T-helper 2 cell treated with Interferon-gamma antibody and Interleukin-4, amounts not matched to agents 5 μg/mL and 100 μg/mL, for 36 hours (primary cell): Measurements from ENCODE around the gene HAUS3.
"Not testable (repeated sequence)": the region's sequence is repeated elsewhere in the genome, so short reads cannot be mapped to it uniquely, and the experiment has no call there.

Experiments
- DNase-seq: peaks from one replicate; pipeline ENCODE4 v3.0.0; 2021; ENCODE audit warnings: low spot score
- H3K27ac Mint-ChIP-seq: one replicate; pipeline ENCODE4 v1.8.0; 2021; ENCODE audit warnings: mild to moderate bottlenecking, mixed read lengths
- H3K27me3 Mint-ChIP-seq: one replicate; pipeline ENCODE4 v1.8.0; 2021; ENCODE audit warnings: low read depth, mixed read lengths
- H3K36me3 Mint-ChIP-seq: one replicate; pipeline ENCODE4 v1.8.0; 2021; ENCODE audit warnings: low read depth, mixed read lengths
- H3K4me1 Mint-ChIP-seq: one replicate; pipeline ENCODE4 v1.8.0; 2021; ENCODE audit warnings: low read depth, mixed read lengths
- H3K4me3 Mint-ChIP-seq: one replicate; pipeline ENCODE4 v1.8.0; 2022; ENCODE audit warnings: mild to moderate bottlenecking, moderate library complexity, mixed read lengths
- H3K9me3 Mint-ChIP-seq: one replicate; pipeline ENCODE4 v1.8.0; 2021; ENCODE audit warnings: mixed read lengths

The HAUS3 gene

GRCh38 chr4:2246384-2247127, 4.6 kb upstream of the HAUS3 start:
- Mint-ChIP-seq H3K27ac (no peak overlapping the region), H3K9me3 (no peaks in the 10 kb centered on the region), H3K27me3 (no peaks in the 10 kb centered on the region), H3K36me3 (no peaks in the 10 kb centered on the region), H3K4me3 (no peak overlapping the region), H3K4me1 (peaks cover 17% of the 10 kb centered on the region)
- no peak for DNase-seq

- no peaks in the 10 kb centered on the region for H3K27me3 Mint-ChIP-seq
- peaks cover 19% of the 10 kb centered on the region for H3K4me1 Mint-ChIP-seq
- no peaks in the 10 kb centered on the region for H3K36me3 Mint-ChIP-seq
- H3K27ac Mint-ChIP-seq, result no peak overlapping the region
- H3K4me3 Mint-ChIP-seq, result no peak overlapping the region
- H3K9me3 Mint-ChIP-seq, result no peaks in the 10 kb centered on the region
- no peak for DNase-seq
These were observed 3.9 kb upstream of the HAUS3 start for GRCh38 chr4:2245787-2246275.

GRCh38 chr4:2245057-2245786, 3.3 kb upstream of the HAUS3 start:
- DNase-seq, result no peak
- Mint-ChIP-seq H3K4me1 (peaks cover 24% of the 10 kb centered on the region), H3K4me3 (no peak overlapping the region), H3K27ac (no peak overlapping the region), H3K36me3 (peaks cover 6% of the 10 kb centered on the region), H3K27me3 (no peaks in the 10 kb centered on the region), H3K9me3 (no peaks in the 10 kb centered on the region)

GRCh38 chr4:2243681-2244380, 1.9 kb upstream of the HAUS3 start:
- Mint-ChIP-seq H3K36me3 (peaks cover 16% of the 10 kb centered on the region), H3K27ac (no peak overlapping the region), H3K4me1 (peaks cover 35% of the 10 kb centered on the region), H3K27me3 (no peaks in the 10 kb centered on the region), H3K9me3 (no peaks in the 10 kb centered on the region), H3K4me3 (no peak overlapping the region)
- no peak for DNase-seq

- no peak for DNase-seq
- no peaks in the 10 kb centered on the region for H3K27me3 Mint-ChIP-seq
- no peaks in the 10 kb centered on the region for H3K9me3 Mint-ChIP-seq
These were observed 918 bp downstream of the HAUS3 start for GRCh38 chr4:2241003-2241402.

GRCh38 chr4:2236944-2237666, 4.8 kb downstream of the HAUS3 start:
- DNase-seq, result no peak
- Mint-ChIP-seq H3K27ac (peak overlapping the region; percentile 52), H3K36me3 (peaks cover 56% of the 10 kb centered on the region), H3K4me1 (peaks cover 50% of the 10 kb centered on the region), H3K9me3 (no peaks in the 10 kb centered on the region), H3K27me3 (no peaks in the 10 kb centered on the region), H3K4me3 (peak overlapping the region; percentile 45)

More at GRCh38 chr4:2241003-2241402, 918 bp downstream of the HAUS3 start:
- peaks cover 49% of the 10 kb centered on the region for H3K4me1 Mint-ChIP-seq
- H3K4me3 Mint-ChIP-seq, result peak overlapping the region; percentile 84
- peak overlapping the region; percentile 89 for H3K27ac Mint-ChIP-seq
- peaks cover 32% of the 10 kb centered on the region for H3K36me3 Mint-ChIP-seq

- Mint-ChIP-seq H3K9me3 (no peaks in the 10 kb centered on the region), H3K4me1 (peaks cover 24% of the 10 kb centered on the region), H3K27ac (no peak overlapping the region), H3K4me3 (no peak overlapping the region), H3K27me3 (no peaks in the 10 kb centered on the region), H3K36me3 (peaks cover 46% of the 10 kb centered on the region)
- no peak for DNase-seq
These were observed 10.8 kb downstream of the HAUS3 start for GRCh38 chr4:2231082-2231481.

GRCh38 chr4:2226261-2226660, 15.7 kb downstream of the HAUS3 start:
- Mint-ChIP-seq H3K9me3 (no peaks in the 10 kb centered on the region), H3K27ac (no peak overlapping the region), H3K4me3 (no peak overlapping the region), H3K36me3 (peaks cover 28% of the 10 kb centered on the region), H3K4me1 (peaks cover 6% of the 10 kb centered on the region), H3K27me3 (no peaks in the 10 kb centered on the region)
- DNase-seq, result no peak

GRCh38 chr4:2222838-2223237, 19.1 kb downstream of the HAUS3 start:
- no peak overlapping the region for H3K4me3 Mint-ChIP-seq
- no peak overlapping the region for H3K27ac Mint-ChIP-seq
- peaks cover 16% of the 10 kb centered on the region for H3K36me3 Mint-ChIP-seq
- no peaks in the 10 kb centered on the region for H3K9me3 Mint-ChIP-seq
- no peak for DNase-seq
- no peaks in the 10 kb centered on the region for H3K27me3 Mint-ChIP-seq
- H3K4me1 Mint-ChIP-seq, result peaks cover 10% of the 10 kb centered on the region

GRCh38 chr4:2221378-2221777, 20.5 kb downstream of the HAUS3 start:
- not testable (repeated sequence) for H3K9me3 Mint-ChIP-seq, H3K4me3 Mint-ChIP-seq, H3K27me3 Mint-ChIP-seq, H3K27ac Mint-ChIP-seq, H3K36me3 Mint-ChIP-seq, DNase-seq
- peaks cover 13% of the 10 kb centered on the region for H3K4me1 Mint-ChIP-seq

GRCh38 chr4:2220016-2220630, 21.8 kb downstream of the HAUS3 start:
- no peaks in the 10 kb centered on the region for H3K27me3 Mint-ChIP-seq
- DNase-seq, result peak; percentile 62
- H3K4me3 Mint-ChIP-seq, result no peak overlapping the region
- no peak overlapping the region for H3K27ac Mint-ChIP-seq
- peaks cover 5% of the 10 kb centered on the region for H3K36me3 Mint-ChIP-seq
- H3K9me3 Mint-ChIP-seq, result no peaks in the 10 kb centered on the region
- peaks cover 13% of the 10 kb centered on the region for H3K4me1 Mint-ChIP-seq

GRCh38 chr4:2219233-2219760, 22.6 kb downstream of the HAUS3 start:
- H3K27ac Mint-ChIP-seq, result no peak overlapping the region
- peaks cover 13% of the 10 kb centered on the region for H3K4me1 Mint-ChIP-seq
- no peaks in the 10 kb centered on the region for H3K9me3 Mint-ChIP-seq
- no peaks in the 10 kb centered on the region for H3K27me3 Mint-ChIP-seq
- no peak for DNase-seq
- H3K36me3 Mint-ChIP-seq, result peaks cover 5% of the 10 kb centered on the region
- no peak overlapping the region for H3K4me3 Mint-ChIP-seq

GRCh38 chr4:2218436-2218835, 23.5 kb downstream of the HAUS3 start:
- H3K27me3 Mint-ChIP-seq, result no peaks in the 10 kb centered on the region

More at GRCh38 chr4:2218436-2218835, 23.5 kb downstream of the HAUS3 start:
- no peak overlapping the region for H3K27ac Mint-ChIP-seq
- H3K36me3 Mint-ChIP-seq, result peaks cover 5% of the 10 kb centered on the region
- H3K4me1 Mint-ChIP-seq, result peaks cover 13% of the 10 kb centered on the region
- H3K9me3 Mint-ChIP-seq, result no peaks in the 10 kb centered on the region
- no peak for DNase-seq
- no peak overlapping the region for H3K4me3 Mint-ChIP-seq
